ENCODE results near the gene EARS2.
"Not testable (repeated sequence)": the region's sequence is repeated elsewhere in the genome, so short reads cannot be mapped to it uniquely, and the experiment has no call there.

The EARS2 gene

GRCh38 chr16:23527961-23528643 lies 29.0 kb downstream of the EARS2 start:
- DNase-seq (ENCODE audit: low spot score), result no peak

- no peak for DNase-seq (ENCODE audit: low spot score)
Observed at GRCh38 chr16:23524886-23525285, 32.3 kb downstream of the EARS2 start.

GRCh38 chr16:23523876-23524385 lies 33.2 kb downstream of the EARS2 start:
- no peak for DNase-seq (ENCODE audit: low spot score)

- DNase-seq (ENCODE audit: low spot score), result no peak
Observed at GRCh38 chr16:23523321-23523720, 33.8 kb downstream of the EARS2 start.

- DNase-seq (ENCODE audit: low spot score), result no peak
Observed at GRCh38 chr16:23521965-23522364, 35.2 kb downstream of the EARS2 start.

GRCh38 chr16:23521037-23521743 lies 36.0 kb downstream of the EARS2 start:
- DNase-seq (ENCODE audit: low spot score), result no peak

- no peak for DNase-seq (ENCODE audit: low spot score)
Observed at GRCh38 chr16:23520500-23520899, 36.6 kb downstream of the EARS2 start.

- DNase-seq (ENCODE audit: low spot score), result no peak
Observed at GRCh38 chr16:23519282-23519681, 37.9 kb downstream of the EARS2 start.

GRCh38 chr16:23518435-23518891 lies 38.7 kb downstream of the EARS2 start:
- DNase-seq (ENCODE audit: low spot score), result no peak

- DNase-seq (ENCODE audit: low spot score), result no peak
Observed at GRCh38 chr16:23516366-23517137, 40.6 kb downstream of the EARS2 start.

GRCh38 chr16:23515881-23516280 lies 41.3 kb downstream of the EARS2 start:
- no peak for DNase-seq (ENCODE audit: low spot score)

GRCh38 chr16:23514381-23515152 lies 42.6 kb downstream of the EARS2 start:
- DNase-seq (ENCODE audit: low spot score), result no peak

- DNase-seq (ENCODE audit: low spot score), result no peak
Observed at GRCh38 chr16:23512168-23512695, 44.9 kb downstream of the EARS2 start.

- DNase-seq (ENCODE audit: low spot score), result no peak
Observed at GRCh38 chr16:23511731-23512130, 45.4 kb downstream of the EARS2 start.

GRCh38 chr16:23510915-23511270 lies 46.3 kb downstream of the EARS2 start:
- DNase-seq (ENCODE audit: low spot score), result not testable (repeated sequence)

- peak; percentile 82 for DNase-seq (ENCODE audit: low spot score)
Observed at GRCh38 chr16:23510164-23510914, 46.8 kb downstream of the EARS2 start, which contains the start of gene GGA2. TSS of gene GGA2 (minus strand) at chr16:23510494. CDS start at chr16:23510411, 83 bp downstream.

GRCh38 chr16:23509782-23510163 lies 47.4 kb downstream of the EARS2 start:
- peak; percentile 45 for DNase-seq (ENCODE audit: low spot score)

GRCh38 chr16:23509441-23509754 lies 47.8 kb downstream of the EARS2 start:
- DNase-seq (ENCODE audit: low spot score), result peak; percentile 11

- peak; percentile 14 for DNase-seq (ENCODE audit: low spot score)
Observed at GRCh38 chr16:23508589-23509440, 48.3 kb downstream of the EARS2 start.

GRCh38 chr16:23506606-23506994 lies 50.5 kb downstream of the EARS2 start:
- DNase-seq (ENCODE audit: low spot score), result no peak
